Body of pancreas (tissue), 4 donors: ENCODE results near the gene MEOX1.

Experiments used
- POLR2A ChIP-seq, 3 donors: fragments of 450-650 bp; IDR thresholded peaks; one replicate each; pipeline ENCODE4 v1.6.1; 2016; ENCODE audit warnings: antibody characterized with exemption in 3 of 3, mild to moderate bottlenecking in 2 of 3
- TF ChIP-seq, protein P1 (sequence below), 7 experiments: fragments of 450-650 bp in 4 of 7; fragments of 200-600 bp in 3 of 7; sonication (generic) in 3 of 7; IDR thresholded peaks; one replicate each; pipeline ENCODE4 v1.5.1; 2016 to 2019; ENCODE audit warnings: antibody characterized with exemption in 7 of 7

DNA sequence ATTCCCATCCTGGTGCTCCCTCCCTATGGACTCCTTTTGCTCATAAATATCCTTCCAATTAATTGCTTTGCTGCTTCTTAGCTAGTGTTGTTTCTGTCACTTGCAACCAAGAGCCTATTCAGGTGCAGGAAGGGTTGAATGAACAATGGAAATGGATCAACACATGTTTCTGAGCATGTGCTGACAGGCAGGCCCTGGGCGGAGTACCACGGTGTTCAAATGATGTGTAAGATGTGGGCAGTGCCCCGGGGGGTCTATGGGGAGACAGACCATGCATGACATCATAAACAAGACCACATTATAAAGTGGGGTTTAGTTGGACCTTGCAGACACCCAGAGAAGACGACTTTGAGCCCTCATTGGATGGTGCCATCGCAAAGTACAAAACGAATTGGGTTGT is 48.4 kb upstream of the MEOX1 start:
- TF ChIP-seq, protein P1, sequence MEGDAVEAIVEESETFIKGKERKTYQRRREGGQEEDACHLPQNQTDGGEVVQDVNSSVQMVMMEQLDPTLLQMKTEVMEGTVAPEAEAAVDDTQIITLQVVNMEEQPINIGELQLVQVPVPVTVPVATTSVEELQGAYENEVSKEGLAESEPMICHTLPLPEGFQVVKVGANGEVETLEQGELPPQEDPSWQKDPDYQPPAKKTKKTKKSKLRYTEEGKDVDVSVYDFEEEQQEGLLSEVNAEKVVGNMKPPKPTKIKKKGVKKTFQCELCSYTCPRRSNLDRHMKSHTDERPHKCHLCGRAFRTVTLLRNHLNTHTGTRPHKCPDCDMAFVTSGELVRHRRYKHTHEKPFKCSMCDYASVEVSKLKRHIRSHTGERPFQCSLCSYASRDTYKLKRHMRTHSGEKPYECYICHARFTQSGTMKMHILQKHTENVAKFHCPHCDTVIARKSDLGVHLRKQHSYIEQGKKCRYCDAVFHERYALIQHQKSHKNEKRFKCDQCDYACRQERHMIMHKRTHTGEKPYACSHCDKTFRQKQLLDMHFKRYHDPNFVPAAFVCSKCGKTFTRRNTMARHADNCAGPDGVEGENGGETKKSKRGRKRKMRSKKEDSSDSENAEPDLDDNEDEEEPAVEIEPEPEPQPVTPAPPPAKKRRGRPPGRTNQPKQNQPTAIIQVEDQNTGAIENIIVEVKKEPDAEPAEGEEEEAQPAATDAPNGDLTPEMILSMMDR (IDR thresholded peaks at IDR 0.05): no peak
- no peak for TF ChIP-seq POLR2A (IDR thresholded peaks at IDR 0.05)
